Raji (cell line): ENCODE data around the gene FGG.

Source experiments
- POLR2A ChIP-seq: IDR thresholded peaks from 2 replicates; pipeline ENCODE4 v1.6.1; 2011; ENCODE audit warnings: low read depth, low read length, control low read depth; ENCODE audit not compliant: insufficient read depth

FGG gene

GRCh38 chr4:154578919-154579318, 33.5 kb downstream of the FGG start:
- TF ChIP-seq POLR2A: no peak

GRCh38 chr4:154577324-154577723, 35.1 kb downstream of the FGG start:
- no peak for TF ChIP-seq POLR2A

- no peak for TF ChIP-seq POLR2A
Measured at GRCh38 chr4:154574311-154574710, 38.1 kb downstream of the FGG start.

- TF ChIP-seq POLR2A: no peak
Measured at GRCh38 chr4:154573190-154573870, 39.1 kb downstream of the FGG start.

GRCh38 chr4:154569584-154569983, 42.9 kb downstream of the FGG start:
- no peak for TF ChIP-seq POLR2A

- TF ChIP-seq POLR2A: no peak
Measured at GRCh38 chr4:154569028-154569427, 43.4 kb downstream of the FGG start.

- no peak for TF ChIP-seq POLR2A
Measured at GRCh38 chr4:154566639-154567204, 45.7 kb downstream of the FGG start.

GRCh38 chr4:154565704-154566103, 46.8 kb downstream of the FGG start:
- TF ChIP-seq POLR2A: no peak

- no peak for TF ChIP-seq POLR2A
Measured at GRCh38 chr4:154564311-154564710, 48.1 kb downstream of the FGG start.

GRCh38 chr4:154562697-154563254, 49.7 kb downstream of the FGG start, which contains the start of gene FGB:
FGB (plus strand) TSS chr4:154563011; CDS start chr4:154563019, 8 bp downstream.
- TF ChIP-seq POLR2A: no peak

GRCh38 chr4:154560824-154561231, 51.6 kb downstream of the FGG start:
- TF ChIP-seq POLR2A: no peak

GRCh38 chr4:154560419-154560801, 52.0 kb downstream of the FGG start:
- no peak for TF ChIP-seq POLR2A

- no peak for TF ChIP-seq POLR2A
Measured at GRCh38 chr4:154559494-154560418, 52.7 kb downstream of the FGG start.

GRCh38 chr4:154559141-154559493, 53.3 kb downstream of the FGG start:
- no peak for TF ChIP-seq POLR2A
